ENCODE measurements around the gene APOC3.
A peak's percentile ranks its signal among the peaks of the same experiment; 100 is the strongest.

Gene APOC3

GRCh38 chr11:116853461-116854073 lies 23.9 kb downstream of the APOC3 start:
- no peak overlapping the region for H3K4me3 ChIP-seq (ENCODE audit: control insufficient read depth, low read depth, low read length)
- DNase-seq (ENCODE audit: low read depth) = peak; percentile 96
- no peak for TF ChIP-seq CTCF (conservative IDR thresholded peaks at IDR 0.05; ENCODE audit: control insufficient read depth, insufficient read depth, low read depth, low read length)

- no peak for TF ChIP-seq CTCF (conservative IDR thresholded peaks at IDR 0.05; ENCODE audit: control insufficient read depth, insufficient read depth, low read depth, low read length)
- DNase-seq (ENCODE audit: low read depth) = no peak
- no peak overlapping the region for H3K4me3 ChIP-seq (ENCODE audit: control insufficient read depth, low read depth, low read length)
These were observed 25.7 kb downstream of the APOC3 start for GRCh38 chr11:116855413-116855812.

- H3K4me3 ChIP-seq (ENCODE audit: control insufficient read depth, low read depth, low read length) = no peak overlapping the region
- TF ChIP-seq CTCF (conservative IDR thresholded peaks at IDR 0.05; ENCODE audit: control insufficient read depth, insufficient read depth, low read depth, low read length) = no peak
- DNase-seq (ENCODE audit: low read depth) = no peak
These were observed 26.7 kb downstream of the APOC3 start for GRCh38 chr11:116856423-116856822.

- H3K4me3 ChIP-seq (ENCODE audit: control insufficient read depth, low read depth, low read length) = no peak overlapping the region
- peak; percentile 21 for DNase-seq (ENCODE audit: low read depth)
- TF ChIP-seq CTCF (conservative IDR thresholded peaks at IDR 0.05; ENCODE audit: control insufficient read depth, insufficient read depth, low read depth, low read length) = no peak
These were observed 27.6 kb downstream of the APOC3 start for GRCh38 chr11:116857316-116857715.

GRCh38 chr11:116857936-116858335 lies 28.2 kb downstream of the APOC3 start:
- no peak for DNase-seq (ENCODE audit: low read depth)
- TF ChIP-seq CTCF (conservative IDR thresholded peaks at IDR 0.05; ENCODE audit: control insufficient read depth, insufficient read depth, low read depth, low read length) = no peak

GRCh38 chr11:116859175-116859574 lies 29.5 kb downstream of the APOC3 start:
- H3K4me3 ChIP-seq (ENCODE audit: control insufficient read depth, low read depth, low read length) = no peak overlapping the region
- no peak for DNase-seq (ENCODE audit: low read depth)
- TF ChIP-seq CTCF (conservative IDR thresholded peaks at IDR 0.05; ENCODE audit: control insufficient read depth, insufficient read depth, low read depth, low read length) = no peak

More at GRCh38 chr11:116857936-116858335, 28.2 kb downstream of the APOC3 start:
- H3K4me3 ChIP-seq (ENCODE audit: control insufficient read depth, low read depth, low read length) = no peak overlapping the region

GRCh38 chr11:116860303-116860702 lies 30.6 kb downstream of the APOC3 start:
- no peak overlapping the region for H3K4me3 ChIP-seq (ENCODE audit: control insufficient read depth, low read depth, low read length)
- no peak for TF ChIP-seq CTCF (conservative IDR thresholded peaks at IDR 0.05; ENCODE audit: control insufficient read depth, insufficient read depth, low read depth, low read length)
- DNase-seq (ENCODE audit: low read depth) = no peak
